GM21360 (cell line): Measurements from ENCODE around the gene VPS37C.
"Not testable (repeated sequence)": the region's sequence is repeated elsewhere in the genome, so short reads cannot be mapped to it uniquely, and the experiment has no call there.

Source experiments
- ATAC-seq: cut with Tn5 transposase; IDR thresholded peaks from one replicate; pipeline ENCODE4 v1.9.1; 2021; ENCODE audit warnings: mild to moderate bottlenecking, moderate library complexity; ENCODE audit not compliant: unreplicated experiment

The VPS37C gene

GRCh38 chr11:61176446-61176845 is 15.2 kb upstream of the VPS37C start:
- no peak for ATAC-seq

- ATAC-seq, result no peak
Measured at GRCh38 chr11:61174949-61175348, 13.7 kb upstream of the VPS37C start.

- no peak for ATAC-seq
Measured at GRCh38 chr11:61174273-61174672, 13.0 kb upstream of the VPS37C start.

GRCh38 chr11:61173456-61173855 is 12.2 kb upstream of the VPS37C start:
- no peak for ATAC-seq

- no peak for ATAC-seq
Measured at GRCh38 chr11:61172888-61173287, 11.7 kb upstream of the VPS37C start.

GRCh38 chr11:61172356-61172755 is 11.1 kb upstream of the VPS37C start:
- ATAC-seq, result no peak

GRCh38 chr11:61171907-61172306 is 10.7 kb upstream of the VPS37C start:
- no peak for ATAC-seq

- ATAC-seq, result no peak
Measured at GRCh38 chr11:61170566-61170965, 9.3 kb upstream of the VPS37C start.

- no peak for ATAC-seq
Measured at GRCh38 chr11:61168800-61169199, 7.6 kb upstream of the VPS37C start.

- ATAC-seq, result no peak
Measured at GRCh38 chr11:61168042-61168688, 6.9 kb upstream of the VPS37C start.

GRCh38 chr11:61166331-61166730 is 5.1 kb upstream of the VPS37C start:
- not testable (repeated sequence) for ATAC-seq

- not testable (repeated sequence) for ATAC-seq
Measured at GRCh38 chr11:61165785-61166184, 4.6 kb upstream of the VPS37C start.

GRCh38 chr11:61164606-61165424 is 3.6 kb upstream of the VPS37C start:
- ATAC-seq, result no peak

- ATAC-seq, result no peak
Measured at GRCh38 chr11:61163714-61164605, 2.7 kb upstream of the VPS37C start.

GRCh38 chr11:61163021-61163420 is 1.8 kb upstream of the VPS37C start:
- no peak for ATAC-seq

- no peak for ATAC-seq
Measured at GRCh38 chr11:61162092-61162941, 1.1 kb upstream of the VPS37C start.

GRCh38 chr11:61160487-61161189 is 588 bp downstream of the VPS37C start:
- no peak for ATAC-seq

GRCh38 chr11:61158691-61159381 is 2.4 kb downstream of the VPS37C start:
- ATAC-seq, result no peak

- no peak for ATAC-seq
Measured at GRCh38 chr11:61157743-61158142, 3.5 kb downstream of the VPS37C start.
